Left forelimb (tissue), 1 donor: ENCODE results near the gene LPCAT2.
"Not testable (repeated sequence)": the region's sequence is repeated elsewhere in the genome, so short reads cannot be mapped to it uniquely, and the experiment has no call there.

ENCODE experiments used
- DNase-seq: peaks from one replicate; pipeline ENCODE4 v3.0.0-alpha.2; 2018; ENCODE audit warnings: low spot score

LPCAT2 gene

GRCh38 chr16:55605754-55606336 lies 97.0 kb downstream of the LPCAT2 start:
- DNase-seq = no peak

- no peak for DNase-seq
Measured at GRCh38 chr16:55613613-55614335, 104.9 kb downstream of the LPCAT2 start.

GRCh38 chr16:55615071-55615470 lies 106.2 kb downstream of the LPCAT2 start:
- DNase-seq = no peak

- DNase-seq = not testable (repeated sequence)
Measured at GRCh38 chr16:55615670-55616069, 106.8 kb downstream of the LPCAT2 start.

- no peak for DNase-seq
Measured at GRCh38 chr16:55621771-55622170, 112.9 kb downstream of the LPCAT2 start.

GRCh38 chr16:55622272-55622671 lies 113.4 kb downstream of the LPCAT2 start:
- no peak for DNase-seq

GRCh38 chr16:55622930-55623561 lies 114.2 kb downstream of the LPCAT2 start:
- DNase-seq = no peak

GRCh38 chr16:55623640-55624039 lies 114.8 kb downstream of the LPCAT2 start:
- DNase-seq = no peak

GRCh38 chr16:55624696-55625095 lies 115.8 kb downstream of the LPCAT2 start:
- DNase-seq = no peak

GRCh38 chr16:55625843-55626242 lies 117.0 kb downstream of the LPCAT2 start:
- DNase-seq = no peak

GRCh38 chr16:55628306-55628968 lies 119.6 kb downstream of the LPCAT2 start:
- no peak for DNase-seq

- no peak for DNase-seq
Measured at GRCh38 chr16:55630774-55631173, 121.9 kb downstream of the LPCAT2 start.

- no peak for DNase-seq
Measured at GRCh38 chr16:55632259-55632658, 123.4 kb downstream of the LPCAT2 start.

- no peak for DNase-seq
Measured at GRCh38 chr16:55634193-55634592, 125.3 kb downstream of the LPCAT2 start.
